Measurements from ENCODE around the gene ZDHHC13.

Gene ZDHHC13

GRCh38 chr11:19173004-19173689 lies 56.2 kb downstream of the ZDHHC13 start:
- in situ Hi-C loops (cut with MboI; ENCODE audit: low sequenced_read_pairs, unreplicated experiment), result no loop called here
- TF ChIP-seq CTCF (IDR thresholded peaks at IDR 0.05; ENCODE audit: borderline replicate concordance, control extremely low read depth, extremely low read depth, insufficient read depth, missing control alignments), result no peak
- DNase-seq (ENCODE audit: low spot score), result no peak

- in situ Hi-C loops (cut with MboI; ENCODE audit: low sequenced_read_pairs, unreplicated experiment), result no loop called here
- no peak for DNase-seq (ENCODE audit: low spot score)
- TF ChIP-seq CTCF (IDR thresholded peaks at IDR 0.05; ENCODE audit: borderline replicate concordance, control extremely low read depth, extremely low read depth, insufficient read depth, missing control alignments), result no peak
Observed at GRCh38 chr11:19173964-19174638, 57.1 kb downstream of the ZDHHC13 start.

GRCh38 chr11:19176629-19177186 lies 59.7 kb downstream of the ZDHHC13 start:
- no peak for TF ChIP-seq CTCF (IDR thresholded peaks at IDR 0.05; ENCODE audit: borderline replicate concordance, control extremely low read depth, extremely low read depth, insufficient read depth, missing control alignments)
- in situ Hi-C loops (cut with MboI; ENCODE audit: low sequenced_read_pairs, unreplicated experiment), result no loop called here
- DNase-seq (ENCODE audit: low spot score), result no peak

GRCh38 chr11:19181531-19182261 lies 64.7 kb downstream of the ZDHHC13 start:
- no peak for TF ChIP-seq CTCF (IDR thresholded peaks at IDR 0.05; ENCODE audit: borderline replicate concordance, control extremely low read depth, extremely low read depth, insufficient read depth, missing control alignments)
- in situ Hi-C loops (cut with MboI; ENCODE audit: low sequenced_read_pairs, unreplicated experiment), result no loop called here
- no peak for DNase-seq (ENCODE audit: low spot score)

GRCh38 chr11:19183646-19184045 lies 66.7 kb downstream of the ZDHHC13 start:
- DNase-seq (ENCODE audit: low spot score), result no peak
- in situ Hi-C loops (cut with MboI; ENCODE audit: low sequenced_read_pairs, unreplicated experiment), result no loop called here
- no peak for TF ChIP-seq CTCF (IDR thresholded peaks at IDR 0.05; ENCODE audit: borderline replicate concordance, control extremely low read depth, extremely low read depth, insufficient read depth, missing control alignments)

- no peak for DNase-seq (ENCODE audit: low spot score)
- in situ Hi-C loops (cut with MboI; ENCODE audit: low sequenced_read_pairs, unreplicated experiment), result no loop called here
- no peak for TF ChIP-seq CTCF (IDR thresholded peaks at IDR 0.05; ENCODE audit: borderline replicate concordance, control extremely low read depth, extremely low read depth, insufficient read depth, missing control alignments)
Observed at GRCh38 chr11:19185036-19185435, 68.1 kb downstream of the ZDHHC13 start.

Measured in GM13976 (cell line).